ENCODE results near the gene GPX7.

Gene GPX7

GRCh38 chr1:52556641-52557360 is 45.4 kb upstream of the GPX7 start:
- no peak for TF ChIP-seq CTCF (IDR thresholded peaks at IDR 0.05; ENCODE audit: control insufficient read depth, insufficient read depth, low read depth, low read length, missing control alignments)
- DNase-seq (ENCODE audit: low read depth), result no peak
- H3K4me3 ChIP-seq (ENCODE audit: control insufficient read depth, low read depth, low read length), result no peak overlapping the region

- TF ChIP-seq CTCF (IDR thresholded peaks at IDR 0.05; ENCODE audit: control insufficient read depth, insufficient read depth, low read depth, low read length, missing control alignments), result no peak
- no peak overlapping the region for H3K4me3 ChIP-seq (ENCODE audit: control insufficient read depth, low read depth, low read length)
- DNase-seq (ENCODE audit: low read depth), result no peak
Measured at GRCh38 chr1:52558941-52559340, 43.2 kb upstream of the GPX7 start.

GRCh38 chr1:52559875-52560274 is 42.3 kb upstream of the GPX7 start:
- DNase-seq (ENCODE audit: low read depth), result no peak
- H3K4me3 ChIP-seq (ENCODE audit: control insufficient read depth, low read depth, low read length), result no peak overlapping the region
- TF ChIP-seq CTCF (IDR thresholded peaks at IDR 0.05; ENCODE audit: control insufficient read depth, insufficient read depth, low read depth, low read length, missing control alignments), result no peak

- DNase-seq (ENCODE audit: low read depth), result no peak
- H3K4me3 ChIP-seq (ENCODE audit: control insufficient read depth, low read depth, low read length), result no peak overlapping the region
- TF ChIP-seq CTCF (IDR thresholded peaks at IDR 0.05; ENCODE audit: control insufficient read depth, insufficient read depth, low read depth, low read length, missing control alignments), result no peak
Measured at GRCh38 chr1:52562766-52563165, 39.4 kb upstream of the GPX7 start.

- H3K4me3 ChIP-seq (ENCODE audit: control insufficient read depth, low read depth, low read length), result no peak overlapping the region
- DNase-seq (ENCODE audit: low read depth), result no peak
- TF ChIP-seq CTCF (IDR thresholded peaks at IDR 0.05; ENCODE audit: control insufficient read depth, insufficient read depth, low read depth, low read length, missing control alignments), result no peak
Measured at GRCh38 chr1:52567943-52568342, 34.2 kb upstream of the GPX7 start.

- H3K4me3 ChIP-seq (ENCODE audit: control insufficient read depth, low read depth, low read length), result no peak overlapping the region
- TF ChIP-seq CTCF (IDR thresholded peaks at IDR 0.05; ENCODE audit: control insufficient read depth, insufficient read depth, low read depth, low read length, missing control alignments), result no peak
- no peak for DNase-seq (ENCODE audit: low read depth)
Measured at GRCh38 chr1:52569449-52570210, 32.5 kb upstream of the GPX7 start.
